Putamen (tissue), 1 donor: ENCODE results near the gene ATP6V0A4.
"Not testable (repeated sequence)": the region's sequence is repeated elsewhere in the genome, so short reads cannot be mapped to it uniquely, and the experiment has no call there.

Experiments
- DNase-seq: peaks from one replicate; pipeline ENCODE4 v3.0.0-alpha.2; 2016; ENCODE audit warnings: low spot score

Gene ATP6V0A4

DNA sequence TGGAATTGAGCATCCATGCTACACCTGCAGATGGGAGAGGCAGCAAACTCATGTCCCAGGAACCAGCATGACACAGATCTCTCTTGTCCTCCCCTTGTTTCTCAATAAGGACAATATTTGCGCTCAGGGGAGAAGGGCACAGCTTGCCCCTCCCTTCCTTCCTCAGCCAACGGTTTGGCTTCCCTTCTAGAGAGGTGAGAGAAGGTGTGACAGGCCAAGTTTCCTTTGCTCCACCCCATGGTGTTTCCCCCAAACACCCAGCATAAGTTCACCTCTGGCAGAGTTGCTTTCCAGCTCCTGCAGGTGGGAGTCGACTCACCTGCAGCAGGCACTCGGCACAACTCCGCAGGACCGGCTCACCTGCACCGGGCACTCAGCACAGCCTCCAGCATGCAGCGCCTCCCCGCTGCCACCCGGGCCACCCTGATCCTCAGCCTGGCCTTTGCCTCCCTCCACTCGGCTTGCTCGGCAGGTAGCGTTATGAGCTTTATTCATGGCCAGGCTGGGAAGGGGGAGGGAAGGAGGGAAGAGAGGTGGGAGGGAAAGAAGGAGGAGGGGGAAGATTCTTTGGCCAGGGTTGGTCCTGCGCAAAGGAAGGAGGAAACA lies at the start of gene ATP6V0A4, which contains the start of gene TMEM213:
Gene ATP6V0A4 (minus strand): TSS at position 482 of the 606 bp plus-strand sequence. CDS start 26,949 bp downstream, outside the sequence.
Gene TMEM213 (plus strand): TSS at position 280 of the 606 bp plus-strand sequence. CDS start 111 bp downstream, at position 391.
- no peak for DNase-seq

- no peak for DNase-seq
Observed at GRCh38 chr7:138845711-138846110, 47.7 kb upstream of the ATP6V0A4 start.

GRCh38 chr7:138843632-138844580 lies 45.9 kb upstream of the ATP6V0A4 start:
- DNase-seq = no peak

DNA sequence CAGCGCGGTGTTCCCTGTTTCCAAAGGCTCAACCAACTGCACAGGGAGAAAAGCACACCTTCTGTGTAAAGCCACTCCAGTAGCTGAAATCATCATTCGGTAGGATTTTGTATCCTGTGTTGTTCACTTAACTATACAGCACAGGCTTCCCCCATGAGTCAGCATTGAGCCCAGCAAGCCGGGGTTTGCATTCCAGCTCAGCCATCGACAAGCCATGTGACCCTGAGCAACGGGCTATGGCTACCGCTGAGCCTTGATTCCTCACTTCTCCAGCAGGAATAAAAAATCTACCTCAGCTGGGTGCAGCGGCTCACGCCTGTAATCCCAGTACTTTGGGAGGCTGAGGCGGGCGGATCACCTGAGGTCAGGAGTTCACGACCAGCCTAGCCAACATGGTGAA lies 44.1 kb upstream of the ATP6V0A4 start:
- no peak for DNase-seq

DNA sequence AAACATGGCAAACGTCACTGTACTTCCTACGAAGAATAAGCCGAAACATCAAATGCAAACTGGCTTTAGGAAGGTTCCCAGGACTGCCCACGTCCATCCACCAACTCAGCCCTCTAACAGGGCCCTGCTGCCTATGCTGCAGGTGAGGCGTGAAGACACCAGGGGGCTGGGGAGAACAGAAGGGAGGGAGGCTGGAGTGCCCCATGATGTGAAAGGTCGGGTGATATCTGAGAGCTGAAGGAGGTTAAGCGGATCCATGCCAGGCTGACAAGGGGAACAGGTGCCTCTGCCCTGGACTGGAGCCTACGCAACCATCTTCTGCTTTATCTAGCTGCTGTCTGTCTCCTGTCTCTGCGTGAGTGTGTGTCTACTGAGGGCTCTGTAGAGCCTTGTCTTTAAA lies 40.2 kb upstream of the ATP6V0A4 start:
- no peak for DNase-seq

GRCh38 chr7:138837627-138838026 lies 39.6 kb upstream of the ATP6V0A4 start:
- DNase-seq = no peak

GRCh38 chr7:138835087-138835486 lies 37.1 kb upstream of the ATP6V0A4 start:
- DNase-seq = no peak

- DNase-seq = no peak
Observed at GRCh38 chr7:138834583-138834982, 36.6 kb upstream of the ATP6V0A4 start.

- no peak for DNase-seq
Observed at GRCh38 chr7:138833596-138833995, 35.6 kb upstream of the ATP6V0A4 start.

DNA sequence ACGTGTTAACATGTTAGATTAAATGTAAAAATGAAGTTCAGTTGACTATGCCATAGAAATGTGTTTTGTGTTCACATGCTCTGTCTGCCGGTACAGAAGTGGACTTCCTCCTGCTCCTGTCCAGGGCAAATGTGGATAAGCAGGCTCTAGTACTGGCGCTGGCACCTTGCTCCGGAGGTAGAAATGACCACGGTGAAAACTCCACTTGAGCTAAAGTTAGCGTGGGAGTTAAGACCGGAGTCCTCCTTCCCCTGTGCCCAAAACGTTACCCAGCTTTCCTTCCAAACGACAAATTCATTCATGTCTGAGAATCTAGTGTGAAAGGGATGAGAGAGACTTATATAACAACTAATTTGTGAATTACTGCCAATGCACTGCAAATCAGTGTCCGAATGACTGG lies 35.0 kb upstream of the ATP6V0A4 start:
- no peak for DNase-seq

GRCh38 chr7:138829335-138829734 lies 31.3 kb upstream of the ATP6V0A4 start:
- no peak for DNase-seq

- no peak for DNase-seq
Observed at GRCh38 chr7:138828302-138828701, 30.3 kb upstream of the ATP6V0A4 start.

- no peak for DNase-seq
Observed at GRCh38 chr7:138825049-138825721, 27.2 kb upstream of the ATP6V0A4 start.

GRCh38 chr7:138822867-138823535 lies 25.0 kb upstream of the ATP6V0A4 start:
- DNase-seq = no peak

- no peak for DNase-seq
Observed at GRCh38 chr7:138821912-138822311, 23.9 kb upstream of the ATP6V0A4 start.

GRCh38 chr7:138819625-138820024 lies 21.6 kb upstream of the ATP6V0A4 start:
- DNase-seq = no peak

GRCh38 chr7:138816650-138817049 lies 18.7 kb upstream of the ATP6V0A4 start:
- no peak for DNase-seq

DNA sequence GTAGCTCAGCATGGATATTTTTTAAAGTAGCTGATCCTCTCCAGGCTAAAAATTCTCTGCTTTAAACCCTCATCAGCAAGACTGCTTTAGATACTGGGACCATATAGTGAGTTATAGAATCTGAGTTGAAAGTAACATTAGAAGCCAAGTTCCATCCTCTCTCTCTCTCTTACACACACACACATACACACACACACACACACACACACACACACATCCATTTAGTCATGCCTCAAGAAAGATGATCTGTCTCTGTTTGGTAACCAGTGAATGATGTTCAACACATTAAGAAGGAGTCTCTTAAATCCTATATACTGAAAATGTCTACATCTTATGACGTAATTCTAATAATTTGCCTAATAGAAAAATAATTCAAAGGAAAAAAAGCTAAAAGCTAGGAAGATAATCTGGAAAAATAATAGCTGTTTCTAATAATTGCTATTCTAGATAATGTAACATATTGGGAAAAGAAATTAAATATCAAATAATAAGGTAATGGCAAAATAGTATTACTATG lies 16.9 kb upstream of the ATP6V0A4 start:
- no peak for DNase-seq

GRCh38 chr7:138813945-138814344 lies 15.9 kb upstream of the ATP6V0A4 start:
- DNase-seq = no peak

DNA sequence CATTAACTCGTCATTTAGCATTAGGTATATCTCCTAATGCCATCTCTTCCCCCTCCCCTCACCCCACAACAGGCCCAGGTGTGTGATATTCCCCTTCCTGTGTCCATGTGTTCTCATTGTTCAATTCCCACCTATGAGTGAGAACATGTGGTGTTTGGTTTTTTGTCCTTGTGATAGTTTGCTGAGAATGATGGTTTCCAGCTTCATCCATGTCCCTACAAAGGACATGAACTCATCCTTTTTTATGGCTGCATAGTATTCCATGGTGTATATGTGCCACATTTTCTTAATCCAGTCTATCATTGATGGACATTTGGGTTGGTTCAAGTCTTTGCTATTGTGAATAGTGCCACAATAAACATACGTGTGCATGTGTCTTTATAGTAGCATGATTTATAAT lies 13.3 kb upstream of the ATP6V0A4 start:
- not testable (repeated sequence) for DNase-seq

GRCh38 chr7:138809346-138809745 lies 11.3 kb upstream of the ATP6V0A4 start:
- no peak for DNase-seq

GRCh38 chr7:138804618-138805017 lies 6.6 kb upstream of the ATP6V0A4 start:
- DNase-seq = no peak
